AG08396 (cell line): ENCODE measurements around the gene ADRB1.

Experiments used
- DNase-seq: peaks from one replicate; pipeline ENCODE4 v3.0.0; 2012; ENCODE audit warnings: low spot score, mixed read lengths

Gene ADRB1

GRCh38 chr10:114095559-114096337, 52.1 kb downstream of the ADRB1 start:
- no peak for DNase-seq
